Immature natural killer cell (primary cell): ENCODE results near the gene NPM3. TPM values are rescaled to one million over a fixed set of nuclear protein-coding genes. Genes with fewer than 3 reads are reported as not detected.

Source experiments
- DNase-seq, 3 donors: peaks; one replicate each; pipeline ENCODE4 v3.0.0; 2022; ENCODE audit warnings: mixed read lengths in 1 of 3
- H3K27ac Mint-ChIP-seq, 6 donors: one replicate each; pipeline ENCODE4 v1.8.0; 2020; ENCODE audit warnings: mixed read lengths in 6 of 6, mild to moderate bottlenecking in 5 of 6, inconsistent platforms in 4 of 6, moderate library complexity in 3 of 6
- H3K27me3 Mint-ChIP-seq, 3 donors: one replicate each; pipeline ENCODE4 v1.8.0; 2020 to 2021; ENCODE audit warnings: low read depth in 3 of 3, mild to moderate bottlenecking in 3 of 3, mixed read lengths in 3 of 3, moderate library complexity in 3 of 3, inconsistent platforms in 1 of 3
- H3K36me3 Mint-ChIP-seq, 3 donors: one replicate each; pipeline ENCODE4 v1.8.0; 2020; ENCODE audit warnings: mixed read lengths in 3 of 3, inconsistent platforms in 2 of 3, mild to moderate bottlenecking in 2 of 3
- H3K4me1 Mint-ChIP-seq, 2 donors: one replicate each; pipeline ENCODE4 v1.8.0; 2020; ENCODE audit warnings: inconsistent platforms in 2 of 2, mild to moderate bottlenecking in 2 of 2, mixed read lengths in 2 of 2, moderate library complexity in 1 of 2
- H3K4me3 Mint-ChIP-seq, 5 donors: one replicate each; pipeline ENCODE4 v1.8.0; 2020; ENCODE audit warnings: mild to moderate bottlenecking in 5 of 5, mixed read lengths in 5 of 5, inconsistent platforms in 3 of 5, moderate library complexity in 3 of 5
- H3K9me3 Mint-ChIP-seq, 6 donors: one replicate each; pipeline ENCODE4 v1.8.0; 2020; ENCODE audit warnings: mild to moderate bottlenecking in 6 of 6, mixed read lengths in 6 of 6, inconsistent platforms in 4 of 6, moderate library complexity in 3 of 6
- polyA plus RNA-seq, 3 donors: library from polyadenylated mRNA; unstranded; fragments of 300-500 nt; fragmentation: Illumina TruSeq; gene quantifications; one replicate each; pipeline ENCODE4 v1.2.3, GENCODE V29; 2021

The NPM3 gene
- polyA plus RNA-seq, 3 donors from 2014 or later, result 1.5 to 8.8 (median 4.7) TPM

- Mint-ChIP-seq H3K4me1 (peaks cover 42 to 53% of the 10 kb centered on the region in 2 donors), H3K9me3 (no peaks in the 10 kb centered on the region), H3K27ac (peak overlapping the region in 5 of 6 donors; percentile 32 to 90 (median 79)), H3K4me3 (no peak overlapping the region), H3K27me3 (peaks cover 2 to 10% (median 4%) of the 10 kb centered on the region in 3 donors), H3K36me3 (peaks cover 13 to 28% (median 18%) of the 10 kb centered on the region in 3 donors)
- no peak for DNase-seq
These were observed 2.6 kb upstream of the NPM3 start for GRCh38 chr10:101785801-101786200.

- Mint-ChIP-seq H3K4me1 (peaks cover 49 to 59% of the 10 kb centered on the region in 2 donors), H3K27me3 (peaks cover 2 to 10% (median 4%) of the 10 kb centered on the region in 3 donors), H3K36me3 (peaks cover 9 to 25% (median 18%) of the 10 kb centered on the region in 3 donors), H3K27ac (peak overlapping the region; percentile 86 to 96 (median 94)), H3K4me3 (peak overlapping the region in 4 of 5 donors; percentile 93 to 100 (median 97)), H3K9me3 (no peaks in the 10 kb centered on the region)
- no peak for DNase-seq
These were observed 1.3 kb upstream of the NPM3 start for GRCh38 chr10:101784558-101784957.

- Mint-ChIP-seq H3K4me1 (peaks cover 56 to 65% of the 10 kb centered on the region in 2 donors), H3K36me3 (peaks cover 9 to 22% (median 18%) of the 10 kb centered on the region in 3 donors), H3K4me3 (peak overlapping the region; percentile 93 to 100 (median 98)), H3K27ac (peak overlapping the region; percentile 86 to 96 (median 94)), H3K27me3 (peaks cover 7 to 13% (median 8%) of the 10 kb centered on the region in 3 donors), H3K9me3 (peaks cover 0 to 2% (median 0%) of the 10 kb centered on the region in 6 donors)
- no peak for DNase-seq
These were observed 481 bp upstream of the NPM3 start for GRCh38 chr10:101783736-101784118.

- Mint-ChIP-seq H3K27me3 (peaks cover 8 to 16% (median 10%) of the 10 kb centered on the region in 3 donors), H3K4me3 (peak overlapping the region; percentile 93 to 100 (median 98)), H3K9me3 (peaks cover 0 to 2% (median 0%) of the 10 kb centered on the region in 6 donors), H3K4me1 (peaks cover 62 to 75% of the 10 kb centered on the region in 2 donors), H3K27ac (peak overlapping the region in 3 of 6 donors; percentile 74 to 96 (median 94)), H3K36me3 (peaks cover 7 to 16% (median 12%) of the 10 kb centered on the region in 3 donors)
- no peak for DNase-seq
These were observed 1.0 kb downstream of the NPM3 start for GRCh38 chr10:101781984-101782810.

- Mint-ChIP-seq H3K4me1 (peaks cover 64 to 75% of the 10 kb centered on the region in 2 donors), H3K4me3 (peak overlapping the region; percentile 61 to 100 (median 96)), H3K27me3 (peaks cover 12 to 15% (median 14%) of the 10 kb centered on the region in 3 donors), H3K9me3 (peaks cover 0 to 2% (median 0%) of the 10 kb centered on the region in 6 donors), H3K36me3 (peaks cover 5 to 14% (median 10%) of the 10 kb centered on the region in 3 donors), H3K27ac (peak overlapping the region in 2 of 6 donors; percentile 34 to 74)
- no peak for DNase-seq
These were observed 1.6 kb downstream of the NPM3 start for GRCh38 chr10:101781655-101781983.

GRCh38 chr10:101780818-101781654 lies 2.2 kb downstream of the NPM3 start:
- peaks cover 4 to 12% (median 8%) of the 10 kb centered on the region in 3 donors for H3K36me3 Mint-ChIP-seq
- H3K9me3 Mint-ChIP-seq, result peaks cover 0 to 2% (median 0%) of the 10 kb centered on the region in 6 donors
- DNase-seq, result peak; percentile 56 to 65 (median 60)
- peaks cover 62 to 74% of the 10 kb centered on the region in 2 donors for H3K4me1 Mint-ChIP-seq
- H3K4me3 Mint-ChIP-seq, result peak overlapping the region; percentile 50 to 72 (median 63)
- peak overlapping the region in 1 of 6 donors; percentile 35 for H3K27ac Mint-ChIP-seq
- peaks cover 12 to 15% (median 14%) of the 10 kb centered on the region in 3 donors for H3K27me3 Mint-ChIP-seq

GRCh38 chr10:101780187-101780817 lies 2.9 kb downstream of the NPM3 start:
- H3K9me3 Mint-ChIP-seq, result peaks cover 0 to 2% (median 0%) of the 10 kb centered on the region in 6 donors
- peak overlapping the region; percentile 75 to 94 (median 82) for H3K4me3 Mint-ChIP-seq
- peaks cover 59 to 67% of the 10 kb centered on the region in 2 donors for H3K4me1 Mint-ChIP-seq
- H3K27ac Mint-ChIP-seq, result peak overlapping the region in 1 of 6 donors; percentile 40
- DNase-seq, result no peak
- H3K36me3 Mint-ChIP-seq, result peaks cover 0 to 5% (median 4%) of the 10 kb centered on the region in 3 donors
- H3K27me3 Mint-ChIP-seq, result peaks cover 12 to 15% (median 14%) of the 10 kb centered on the region in 3 donors

GRCh38 chr10:101779544-101780186 lies 3.6 kb downstream of the NPM3 start:
- peaks cover 14 to 15% (median 14%) of the 10 kb centered on the region in 3 donors for H3K27me3 Mint-ChIP-seq
- peak overlapping the region in 1 of 6 donors; percentile 40 for H3K27ac Mint-ChIP-seq
- DNase-seq, result peak; percentile 77 to 81 (median 80)
- H3K4me1 Mint-ChIP-seq, result peaks cover 59 to 61% of the 10 kb centered on the region in 2 donors
- H3K9me3 Mint-ChIP-seq, result peaks cover 0 to 2% (median 0%) of the 10 kb centered on the region in 6 donors
- peak overlapping the region; percentile 75 to 94 (median 82) for H3K4me3 Mint-ChIP-seq
- peaks cover 0 to 5% (median 0%) of the 10 kb centered on the region in 3 donors for H3K36me3 Mint-ChIP-seq

- Mint-ChIP-seq H3K27ac (peak overlapping the region in 1 of 6 donors; percentile 73), H3K27me3 (peaks cover 16 to 20% (median 19%) of the 10 kb centered on the region in 3 donors), H3K4me1 (peaks cover 54% of the 10 kb centered on the region in 2 donors), H3K4me3 (peak overlapping the region; percentile 75 to 94 (median 82)), H3K9me3 (peaks cover 0 to 2% (median 0%) of the 10 kb centered on the region in 6 donors), H3K36me3 (no peaks in the 10 kb centered on the region)
- peak; percentile 12 to 28 (median 22) for DNase-seq
These were observed 4.3 kb downstream of the NPM3 start for GRCh38 chr10:101778781-101779543.

GRCh38 chr10:101778151-101778780 lies 5.0 kb downstream of the NPM3 start:
- peak overlapping the region; percentile 34 to 94 (median 55) for H3K4me3 Mint-ChIP-seq
- H3K27me3 Mint-ChIP-seq, result peaks cover 21 to 26% (median 23%) of the 10 kb centered on the region in 3 donors
- H3K9me3 Mint-ChIP-seq, result peaks cover 0 to 2% (median 0%) of the 10 kb centered on the region in 6 donors
- H3K36me3 Mint-ChIP-seq, result no peaks in the 10 kb centered on the region
- no peak for DNase-seq
- H3K4me1 Mint-ChIP-seq, result peaks cover 47% of the 10 kb centered on the region in 2 donors
- H3K27ac Mint-ChIP-seq, result no peak overlapping the region

- H3K36me3 Mint-ChIP-seq, result no peaks in the 10 kb centered on the region
- H3K27me3 Mint-ChIP-seq, result peaks cover 21 to 26% (median 26%) of the 10 kb centered on the region in 3 donors
- peak overlapping the region in 4 of 5 donors; percentile 34 to 55 (median 46) for H3K4me3 Mint-ChIP-seq
- no peak overlapping the region for H3K27ac Mint-ChIP-seq
- H3K4me1 Mint-ChIP-seq, result peaks cover 41% of the 10 kb centered on the region in 2 donors
- peaks cover 0 to 2% (median 0%) of the 10 kb centered on the region in 6 donors for H3K9me3 Mint-ChIP-seq
- no peak for DNase-seq
These were observed 5.6 kb downstream of the NPM3 start for GRCh38 chr10:101777619-101778145.
